Natural killer cell (primary cell): ENCODE results near the gene LDLRAD4. TPM values are rescaled to one million over a fixed set of nuclear protein-coding genes. Genes with fewer than 3 reads are reported as not detected.

Experiments used
- ATAC-seq, 3 donors: fragments of 150-1000 bp in 2 of 3; fragments of 200-7000 bp in 1 of 3; cut with Tn5 transposase; 1 replicate in 1 of 3; 2 replicates in 2 of 3; pipeline ENCODE4 v1.10.0; 2021; ENCODE audit warnings: mild to moderate bottlenecking in 2 of 3, moderate library complexity in 2 of 3
- DNase-seq, 2 donors: peaks; one replicate each; pipeline versions ENCODE4 v3.0.0 to v3.0.0-alpha.2; 2013 to 2021; ENCODE audit warnings: mixed read lengths in 1 of 2
- H3K27ac ChIP-seq: one replicate; pipeline ENCODE4 v1.5.1; 2013; ENCODE audit warnings: mild to moderate bottlenecking, low read length
- H3K27me3 ChIP-seq: one replicate; pipeline ENCODE4 v1.6.1; 2013; ENCODE audit warnings: low read length; ENCODE audit not compliant: control insufficient read depth, insufficient read depth
- H3K36me3 ChIP-seq: one replicate; pipeline ENCODE4 v1.6.1; 2013; ENCODE audit warnings: low read length; ENCODE audit not compliant: control insufficient read depth, insufficient read depth
- H3K4me1 ChIP-seq: one replicate; pipeline ENCODE4 v1.6.1; 2013; ENCODE audit warnings: low read length; ENCODE audit not compliant: control insufficient read depth, insufficient read depth
- H3K4me3 ChIP-seq: one replicate; pipeline ENCODE4 v1.5.1; 2013; ENCODE audit warnings: low read length
- H3K9me3 ChIP-seq: one replicate; pipeline ENCODE4 v1.6.1; 2013; ENCODE audit warnings: low read length; ENCODE audit not compliant: control insufficient read depth, insufficient read depth
- H3K27ac Mint-ChIP-seq, 2 donors: one replicate each; pipeline ENCODE4 v1.8.0; 2022; ENCODE audit warnings: mild to moderate bottlenecking in 2 of 2, mixed read lengths in 2 of 2, moderate library complexity in 1 of 2
- H3K27me3 Mint-ChIP-seq, 2 donors: one replicate each; pipeline ENCODE4 v1.8.0; 2022; ENCODE audit warnings: low read depth in 2 of 2, mixed read lengths in 2 of 2
- H3K36me3 Mint-ChIP-seq: one replicate; pipeline ENCODE4 v1.8.0; 2022; ENCODE audit warnings: mixed read lengths
- H3K4me1 Mint-ChIP-seq, 2 donors: one replicate each; pipeline ENCODE4 v1.8.0; 2022; ENCODE audit warnings: mixed read lengths in 2 of 2
- H3K4me3 Mint-ChIP-seq: one replicate; pipeline ENCODE4 v1.8.0; 2022; ENCODE audit warnings: mild to moderate bottlenecking, moderate library complexity, mixed read lengths
- H3K9me3 Mint-ChIP-seq, 2 donors: one replicate each; pipeline ENCODE4 v1.8.0; 2022; ENCODE audit warnings: mixed read lengths in 2 of 2
- CTCF ChIP-seq: fragments of 200-600 bp; IDR thresholded peaks from one replicate; pipeline ENCODE4 v1.8.0; 2022; ENCODE audit warnings: antibody characterized with exemption
- WGBS: methylation state at CpG from one replicate; pipeline ENCODE4 v1.1.7; 2013; ENCODE audit warnings: missing lambda C conversion rate; ENCODE audit not compliant: insufficient coverage; 5-methylcytosine and 5-hydroxymethylcytosine counted together
- intact Hi-C: fragments of 100-400 bp; cut with micrococcal nuclease; formaldehyde crosslinking; loops from one replicate; pipeline ENCODE4 v1.14.2; 2022
- total RNA-seq, 4 donors: library from RNA; stranded (reverse); fragments of 120-200 nt in 1 of 4; gene quantifications; one replicate each; pipeline versions ENCODE4 v1.2.3 to v1.2.4, GENCODE V29; 2013 to 2022

Gene LDLRAD4
- total RNA-seq, 3 donors from 2014 or later (not counting 1 experiment from before 2014, with no cell fraction given), result 24.0 to 36.3 (median 29.2) TPM

DNA sequence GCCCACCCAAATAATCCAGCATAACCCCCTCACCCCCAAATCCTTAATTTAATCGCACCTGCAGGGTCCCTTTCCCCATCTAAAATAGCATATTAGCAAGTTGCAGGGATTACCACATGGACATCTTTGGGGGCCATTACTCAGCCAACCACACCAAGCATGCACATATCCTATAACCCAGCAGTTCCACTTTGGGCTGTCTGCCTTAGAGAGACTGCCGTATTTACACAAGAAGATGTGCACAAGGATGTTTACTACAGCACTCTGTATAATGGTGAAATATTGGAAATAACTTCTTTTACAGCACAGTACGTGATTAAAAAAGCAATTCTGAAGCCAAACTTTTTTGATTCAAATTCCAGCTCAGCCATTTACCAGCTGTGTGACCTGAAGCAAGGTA is 17.3 kb upstream of the LDLRAD4 start:
- TF ChIP-seq CTCF, result no peak
- no peaks in the 10 kb centered on the region for H3K4me1 Mint-ChIP-seq
- peaks cover 6 to 12% of the 10 kb centered on the region in 2 donors for H3K9me3 Mint-ChIP-seq
- DNase-seq (no peak), ATAC-seq (no peak)
- Histone ChIP-seq H3K4me3 (no peak overlapping the region), H3K27me3 (no peaks in the 10 kb centered on the region), H3K4me1 (no peaks in the 10 kb centered on the region), H3K9me3 (peaks cover 3% of the 10 kb centered on the region), H3K27ac (no peak overlapping the region), H3K36me3 (no peaks in the 10 kb centered on the region)
- intact Hi-C loops, result no loop called here
- H3K27me3 Mint-ChIP-seq, result peaks cover 23 to 48% of the 10 kb centered on the region in 2 donors
- no peak overlapping the region for H3K4me3 Mint-ChIP-seq
- WGBS, result 100% methylated on average over 2 of the region's 3 CpGs
- H3K36me3 Mint-ChIP-seq, result peaks cover 24% of the 10 kb centered on the region
- no peak overlapping the region for H3K27ac Mint-ChIP-seq

GRCh38 chr18:13202571-13202970 is 16.0 kb upstream of the LDLRAD4 start:
- no peaks in the 10 kb centered on the region for H3K4me1 Mint-ChIP-seq
- peaks cover 3% of the 10 kb centered on the region for H3K9me3 ChIP-seq
- DNase-seq, result no peak
- no peaks in the 10 kb centered on the region for H3K27me3 ChIP-seq
- H3K4me3 ChIP-seq, result no peak overlapping the region
- H3K4me3 Mint-ChIP-seq, result no peak overlapping the region
- no peak overlapping the region for H3K27ac Mint-ChIP-seq
- H3K36me3 Mint-ChIP-seq, result peaks cover 24% of the 10 kb centered on the region
- TF ChIP-seq CTCF, result no peak
- intact Hi-C loops, result no loop called here
- no peaks in the 10 kb centered on the region for H3K36me3 ChIP-seq
- H3K27ac ChIP-seq, result no peak overlapping the region
- no peak for ATAC-seq
- peaks cover 6 to 12% of the 10 kb centered on the region in 2 donors for H3K9me3 Mint-ChIP-seq
- peaks cover 22 to 57% of the 10 kb centered on the region in 2 donors for H3K27me3 Mint-ChIP-seq
- WGBS, result 94% methylated on average over 8 of the region's 8 CpGs
- H3K4me1 ChIP-seq, result no peaks in the 10 kb centered on the region

DNA sequence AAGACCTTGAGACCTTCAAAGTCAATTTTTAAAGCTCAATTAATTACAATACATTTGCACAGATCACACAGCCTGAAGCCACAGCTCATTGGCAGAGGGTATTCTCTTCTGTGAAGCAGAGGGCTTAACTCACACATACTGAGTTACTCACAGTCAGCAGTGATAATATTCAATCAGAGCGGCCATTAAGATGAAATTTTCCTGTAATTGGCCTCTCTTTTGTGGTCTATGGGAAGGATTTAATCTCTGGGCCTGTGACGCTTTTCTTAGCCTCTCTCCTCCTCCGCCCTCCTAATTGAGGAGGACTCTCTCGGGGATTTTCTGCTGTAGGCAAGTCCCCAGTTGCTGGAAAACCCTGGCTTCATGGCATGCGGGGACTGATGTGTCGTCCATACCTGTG is 12.3 kb upstream of the LDLRAD4 start:
- no peak overlapping the region for H3K27ac Mint-ChIP-seq
- 92% methylated on average over 5 of the region's 6 CpGs for WGBS
- Histone ChIP-seq H3K4me3 (no peak overlapping the region), H3K36me3 (no peaks in the 10 kb centered on the region), H3K27ac (no peak overlapping the region), H3K27me3 (no peaks in the 10 kb centered on the region), H3K4me1 (no peaks in the 10 kb centered on the region), H3K9me3 (no peaks in the 10 kb centered on the region)
- no peaks in the 10 kb centered on the region for H3K9me3 Mint-ChIP-seq
- intact Hi-C loops, result no loop called here
- no peak for ATAC-seq
- no peak overlapping the region for H3K4me3 Mint-ChIP-seq
- DNase-seq, result no peak
- TF ChIP-seq CTCF, result no peak
- H3K27me3 Mint-ChIP-seq, result peaks cover 17 to 41% of the 10 kb centered on the region in 2 donors
- no peaks in the 10 kb centered on the region for H3K4me1 Mint-ChIP-seq
- H3K36me3 Mint-ChIP-seq, result no peaks in the 10 kb centered on the region

DNA sequence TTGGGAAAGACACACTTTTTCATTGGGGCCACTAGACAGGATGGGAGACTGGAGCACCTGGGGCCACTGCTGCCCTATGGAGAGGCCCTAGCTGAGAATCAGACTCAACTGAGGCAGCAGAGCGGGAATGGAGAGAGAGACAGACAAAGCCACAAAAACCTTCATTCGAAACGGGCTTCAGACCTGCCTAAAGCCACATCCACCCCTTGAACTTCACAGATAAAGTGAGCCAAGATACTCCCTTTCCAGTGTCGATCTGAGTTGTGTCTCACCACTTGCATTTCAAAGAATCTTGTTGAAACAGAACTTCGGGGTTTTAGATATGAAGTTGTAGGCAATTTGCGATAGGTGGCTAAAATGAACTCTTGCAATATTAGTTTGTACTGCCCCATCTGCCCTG is 11.3 kb upstream of the LDLRAD4 start:
- Mint-ChIP-seq H3K4me1 (no peaks in the 10 kb centered on the region), H3K4me3 (no peak overlapping the region), H3K36me3 (no peaks in the 10 kb centered on the region), H3K27ac (no peak overlapping the region), H3K9me3 (no peaks in the 10 kb centered on the region), H3K27me3 (peaks cover 19 to 40% of the 10 kb centered on the region in 2 donors)
- Histone ChIP-seq H3K9me3 (no peaks in the 10 kb centered on the region), H3K27ac (no peak overlapping the region), H3K4me1 (no peaks in the 10 kb centered on the region), H3K36me3 (no peaks in the 10 kb centered on the region), H3K4me3 (no peak overlapping the region), H3K27me3 (no peaks in the 10 kb centered on the region)
- no peak for TF ChIP-seq CTCF
- intact Hi-C loops, result no loop called here
- WGBS, result 48% methylated on average over 6 of the region's 6 CpGs
- no peak for ATAC-seq
- DNase-seq, result no peak
